ENCODE data around the gene CT45A5. TPM values are rescaled to one million over a fixed set of nuclear protein-coding genes. Genes with fewer than 3 reads are reported as not detected.
"Not testable (repeated sequence)": the region's sequence is repeated elsewhere in the genome, so short reads cannot be mapped to it uniquely, and the experiment has no call there.

Gene CT45A5
- total RNA-seq (2016; rRNA removed; fragmentation: Illumina TruSeq; extraction: Trizol) = not detected in 2 replicates
- total RNA-seq (2016; cell fraction: cytosol; rRNA removed; fragmentation: Illumina TruSeq; extraction: Trizol; ENCODE audit: low read depth) = not detected in 2 replicates
- total RNA-seq (2016; cell fraction: insoluble cytoplasmic fraction; rRNA removed; fragmentation: Illumina TruSeq; extraction: Trizol) = not detected in 2 replicates
- total RNA-seq (2016; cell fraction: membrane; rRNA removed; fragmentation: Illumina TruSeq; extraction: Trizol) = not detected in 2 replicates
- not detected in 2 replicates for total RNA-seq (2016; cell fraction: nucleus; rRNA removed; fragmentation: Illumina TruSeq; extraction: Trizol)
- not detected in 2 replicates for polyA plus RNA-seq (2011; rRNA removed)
- polyA plus RNA-seq (2011; cell fraction: cytosol; rRNA removed) = not detected in 2 replicates
- polyA plus RNA-seq (2011; cell fraction: nucleus; rRNA removed) = not detected in 2 replicates
- not detected in 2 replicates for polyA plus RNA-seq (2012)
- not detected in 2 replicates for polyA plus RNA-seq (2016; cell fraction: cytosol; fragmentation: Illumina TruSeq; extraction: Trizol; ENCODE audit: low read depth)
- polyA plus RNA-seq (2016; cell fraction: insoluble cytoplasmic fraction; fragmentation: Illumina TruSeq; extraction: Trizol; ENCODE audit: low read depth) = not detected in 2 replicates
- polyA plus RNA-seq (2016; cell fraction: membrane; fragmentation: Illumina TruSeq; extraction: Trizol; ENCODE audit: low read depth) = not detected in 2 replicates
- not detected in 2 replicates for polyA plus RNA-seq (2016; cell fraction: nucleus; fragmentation: Illumina TruSeq; extraction: Trizol; ENCODE audit: insufficient read depth, low read depth)
- polyA minus RNA-seq (2011; rRNA and poly(A)+ RNA removed; ENCODE audit: low replicate concordance) = not detected in 2 replicates
- not detected in 2 replicates for polyA minus RNA-seq (2011; cell fraction: cytosol; rRNA and poly(A)+ RNA removed)
- polyA minus RNA-seq (2011; cell fraction: nucleus; rRNA and poly(A)+ RNA removed) = not detected in 2 replicates
- Bru-seq, nascent RNA = not detected
- not detected for BruChase-seq, experiment 1, labeled RNA remaining after a 6-hour chase
- not detected for BruChase-seq, experiment 2, labeled RNA remaining after a 2-hour chase
- long read RNA-seq, experiment 1 = 0 reads
- long read RNA-seq, experiment 2 = 0 reads

- H4K20me1 ChIP-seq (ENCODE audit: insufficient read depth, low read length); H3K27ac ChIP-seq (ENCODE audit: extremely low read length, insufficient read depth, low read length); H3K9me3 ChIP-seq (ENCODE audit: low read length); BruUV-seq (replicated peaks); H3K36me3 ChIP-seq (replicated peaks in 1 of 2; ENCODE audit: control insufficient read depth in 1 of 2, insufficient read depth in 2 of 2, low read length in 2 of 2); DNase-seq (ENCODE audit: low spot score); H2AFZ ChIP-seq (ENCODE audit: low read length); CTCF ChIA-PET (ENCODE audit: low intra/inter-chr PET ratio, low total read pairs); POLR2A ChIA-PET; H3K4me2 ChIP-seq (ENCODE audit: low read depth, low read length); H3K79me2 ChIP-seq (ENCODE audit: insufficient read depth, low read length); in situ Hi-C loops (cut with HindIII; ENCODE audit: extremely low pct_ligation_motif_present, low pct_unique_long_range_greater_than_20kb); H3K27me3 ChIP-seq (ENCODE audit: control insufficient read depth in 1 of 2, insufficient read depth in 2 of 2, low read length in 2 of 2); H3K4me3 ChIP-seq (replicated peaks in 1 of 3; ENCODE audit: insufficient read depth in 1 of 3, low read depth in 2 of 3, low read length in 3 of 3); intact Hi-C loops (cut with micrococcal nuclease; ENCODE audit: unreplicated experiment); FAIRE-seq; H3K4me1 ChIP-seq (ENCODE audit: insufficient read depth, low read length); H3K9ac ChIP-seq (ENCODE audit: insufficient read depth, low read depth, low read length); ATAC-seq: not testable (repeated sequence)
- no CpG with 5 or more reads among the region's 16 CpGs for WGBS (ENCODE audit: low lambda C conversion rate)
These were observed at the start of gene CT45A5 for GRCh38 chrX:135785403-135785802. CT45A5 (minus strand) TSS chrX:135785503; CDS start chrX:135781729, 3,774 bp downstream.

GRCh38 chrX:135819912-135820311 lies 34.6 kb upstream of the CT45A5 start, which contains the start of gene CT45A2:
CT45A2 (minus strand) TSS chrX:135820012; CDS start chrX:135816265, 3,747 bp downstream.
- H3K9me3 ChIP-seq (ENCODE audit: low read length); H3K36me3 ChIP-seq (replicated peaks in 1 of 2; ENCODE audit: control insufficient read depth in 1 of 2, insufficient read depth in 2 of 2, low read length in 2 of 2); in situ Hi-C loops (cut with HindIII; ENCODE audit: extremely low pct_ligation_motif_present, low pct_unique_long_range_greater_than_20kb); H3K4me3 ChIP-seq (replicated peaks in 1 of 3; ENCODE audit: insufficient read depth in 1 of 3, low read depth in 2 of 3, low read length in 3 of 3); H3K4me2 ChIP-seq (ENCODE audit: low read depth, low read length); POLR2A ChIA-PET; H3K9ac ChIP-seq (ENCODE audit: insufficient read depth, low read depth, low read length); H3K79me2 ChIP-seq (ENCODE audit: insufficient read depth, low read length); intact Hi-C loops (cut with micrococcal nuclease; ENCODE audit: unreplicated experiment); BruUV-seq (replicated peaks); DNase-seq (ENCODE audit: low spot score); CTCF ChIA-PET (ENCODE audit: low intra/inter-chr PET ratio, low total read pairs); H4K20me1 ChIP-seq (ENCODE audit: insufficient read depth, low read length); FAIRE-seq; H2AFZ ChIP-seq (ENCODE audit: low read length); H3K27ac ChIP-seq (ENCODE audit: extremely low read length, insufficient read depth, low read length); H3K27me3 ChIP-seq (ENCODE audit: control insufficient read depth in 1 of 2, insufficient read depth in 2 of 2, low read length in 2 of 2); H3K4me1 ChIP-seq (ENCODE audit: insufficient read depth, low read length); ATAC-seq: not testable (repeated sequence)
- WGBS (ENCODE audit: low lambda C conversion rate) = no CpG with 5 or more reads among the region's 17 CpGs

GRCh38 chrX:135802687-135803086 lies 17.4 kb upstream of the CT45A5 start, which contains the start of gene CT45A6:
CT45A6 (minus strand) TSS chrX:135802787; CDS start chrX:135798993, 3,794 bp downstream.
- intact Hi-C loops (cut with micrococcal nuclease; ENCODE audit: unreplicated experiment); H3K27me3 ChIP-seq (ENCODE audit: control insufficient read depth in 1 of 2, insufficient read depth in 2 of 2, low read length in 2 of 2); H3K9ac ChIP-seq (ENCODE audit: insufficient read depth, low read depth, low read length); H3K36me3 ChIP-seq (replicated peaks in 1 of 2; ENCODE audit: control insufficient read depth in 1 of 2, insufficient read depth in 2 of 2, low read length in 2 of 2); H3K79me2 ChIP-seq (ENCODE audit: insufficient read depth, low read length); DNase-seq (ENCODE audit: low spot score); POLR2A ChIA-PET; H2AFZ ChIP-seq (ENCODE audit: low read length); BruUV-seq (replicated peaks); H3K27ac ChIP-seq (ENCODE audit: extremely low read length, insufficient read depth, low read length); H3K4me1 ChIP-seq (ENCODE audit: insufficient read depth, low read length); CTCF ChIA-PET (ENCODE audit: low intra/inter-chr PET ratio, low total read pairs); H3K4me2 ChIP-seq (ENCODE audit: low read depth, low read length); FAIRE-seq; H3K9me3 ChIP-seq (ENCODE audit: low read length); ATAC-seq; H4K20me1 ChIP-seq (ENCODE audit: insufficient read depth, low read length); H3K4me3 ChIP-seq (replicated peaks in 1 of 3; ENCODE audit: insufficient read depth in 1 of 3, low read depth in 2 of 3, low read length in 3 of 3); in situ Hi-C loops (cut with HindIII; ENCODE audit: extremely low pct_ligation_motif_present, low pct_unique_long_range_greater_than_20kb): not testable (repeated sequence)
- no CpG with 5 or more reads among the region's 16 CpGs for WGBS (ENCODE audit: low lambda C conversion rate)

GRCh38 chrX:135768091-135768490 lies 17.2 kb downstream of the CT45A5 start, which contains the start of gene CT45A3:
CT45A3 (minus strand) TSS chrX:135768191; CDS start chrX:135764444, 3,747 bp downstream.
- H3K4me2 ChIP-seq (ENCODE audit: low read depth, low read length); H3K9me3 ChIP-seq (ENCODE audit: low read length); H3K9ac ChIP-seq (ENCODE audit: insufficient read depth, low read depth, low read length); intact Hi-C loops (cut with micrococcal nuclease; ENCODE audit: unreplicated experiment); H3K4me3 ChIP-seq (replicated peaks in 1 of 3; ENCODE audit: insufficient read depth in 1 of 3, low read depth in 2 of 3, low read length in 3 of 3); H3K27ac ChIP-seq (ENCODE audit: extremely low read length, insufficient read depth, low read length); H2AFZ ChIP-seq (ENCODE audit: low read length); H3K36me3 ChIP-seq (replicated peaks in 1 of 2; ENCODE audit: control insufficient read depth in 1 of 2, insufficient read depth in 2 of 2, low read length in 2 of 2); POLR2A ChIA-PET; BruUV-seq (replicated peaks); FAIRE-seq; H3K79me2 ChIP-seq (ENCODE audit: insufficient read depth, low read length); H3K27me3 ChIP-seq (ENCODE audit: control insufficient read depth in 1 of 2, insufficient read depth in 2 of 2, low read length in 2 of 2); ATAC-seq; in situ Hi-C loops (cut with HindIII; ENCODE audit: extremely low pct_ligation_motif_present, low pct_unique_long_range_greater_than_20kb); DNase-seq (ENCODE audit: low spot score); H4K20me1 ChIP-seq (ENCODE audit: insufficient read depth, low read length); H3K4me1 ChIP-seq (ENCODE audit: insufficient read depth, low read length); CTCF ChIA-PET (ENCODE audit: low intra/inter-chr PET ratio, low total read pairs): not testable (repeated sequence)
- WGBS (ENCODE audit: low lambda C conversion rate) = no CpG with 5 or more reads among the region's 17 CpGs
